ENCODE measurements around the gene ST7.

DNA sequence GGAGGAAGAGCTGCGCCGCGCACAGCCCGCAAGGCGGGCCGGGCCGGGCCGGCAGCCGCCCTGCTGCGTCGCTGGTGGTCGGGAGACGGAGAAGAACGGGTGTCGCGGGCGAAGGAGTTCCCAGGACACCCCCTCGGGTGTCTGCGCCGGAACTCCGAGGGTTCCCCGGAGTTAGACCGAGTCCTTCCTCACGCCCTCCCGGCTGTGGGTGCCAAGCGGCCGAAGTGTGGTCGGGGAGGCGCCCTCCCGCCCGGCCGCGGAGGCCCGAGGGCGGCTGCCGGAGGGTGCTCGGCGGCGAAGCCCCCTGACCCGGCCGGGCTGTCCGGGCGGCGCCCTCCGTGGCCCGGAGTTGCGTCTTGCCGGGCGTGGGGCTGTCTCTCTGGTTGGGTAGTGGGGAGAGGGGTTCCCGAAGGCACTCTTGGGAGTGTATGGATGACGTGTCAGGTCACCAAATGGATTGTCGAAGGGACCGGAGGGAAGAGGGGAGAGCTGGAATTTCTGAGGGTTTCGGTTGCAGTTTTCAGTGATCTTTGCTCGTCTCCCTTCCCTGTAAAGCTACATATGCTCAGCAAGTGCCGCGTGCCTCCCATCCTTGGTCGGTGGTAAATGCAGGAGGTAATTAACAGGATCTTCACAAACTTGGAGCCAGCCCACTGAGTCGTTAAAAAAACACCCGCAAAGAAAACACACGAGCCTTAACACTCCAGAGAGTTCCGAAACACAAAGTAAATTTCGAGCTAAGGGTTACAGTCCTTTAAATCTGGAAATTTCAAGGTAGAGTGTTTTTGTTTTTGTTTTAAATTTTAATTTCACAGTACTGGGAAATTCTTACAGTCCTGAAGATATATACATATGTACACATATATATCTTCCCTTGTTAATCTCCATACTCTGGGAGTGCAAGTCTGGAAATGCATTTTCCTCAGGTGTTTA lies 871 bp downstream of the ST7 start:
- TF ChIP-seq, protein P1, sequence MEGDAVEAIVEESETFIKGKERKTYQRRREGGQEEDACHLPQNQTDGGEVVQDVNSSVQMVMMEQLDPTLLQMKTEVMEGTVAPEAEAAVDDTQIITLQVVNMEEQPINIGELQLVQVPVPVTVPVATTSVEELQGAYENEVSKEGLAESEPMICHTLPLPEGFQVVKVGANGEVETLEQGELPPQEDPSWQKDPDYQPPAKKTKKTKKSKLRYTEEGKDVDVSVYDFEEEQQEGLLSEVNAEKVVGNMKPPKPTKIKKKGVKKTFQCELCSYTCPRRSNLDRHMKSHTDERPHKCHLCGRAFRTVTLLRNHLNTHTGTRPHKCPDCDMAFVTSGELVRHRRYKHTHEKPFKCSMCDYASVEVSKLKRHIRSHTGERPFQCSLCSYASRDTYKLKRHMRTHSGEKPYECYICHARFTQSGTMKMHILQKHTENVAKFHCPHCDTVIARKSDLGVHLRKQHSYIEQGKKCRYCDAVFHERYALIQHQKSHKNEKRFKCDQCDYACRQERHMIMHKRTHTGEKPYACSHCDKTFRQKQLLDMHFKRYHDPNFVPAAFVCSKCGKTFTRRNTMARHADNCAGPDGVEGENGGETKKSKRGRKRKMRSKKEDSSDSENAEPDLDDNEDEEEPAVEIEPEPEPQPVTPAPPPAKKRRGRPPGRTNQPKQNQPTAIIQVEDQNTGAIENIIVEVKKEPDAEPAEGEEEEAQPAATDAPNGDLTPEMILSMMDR (conservative IDR thresholded peaks at IDR 0.05; ENCODE audit: low read length) = 0 out of 2 replicates have a peak, but pooled peaks have one; percentile 16
- no peak for TF ChIP-seq EZH2phosphoT487 (IDR thresholded peaks at IDR 0.05; ENCODE audit: borderline replicate concordance, low read depth, low read length)

Measured in OCI-LY7 (cell line).